Thyroid gland (tissue), 4 donors: ENCODE results near the gene ZNF341. TPM values are rescaled to one million over a fixed set of nuclear protein-coding genes. Genes with fewer than 3 reads are reported as not detected.

Source experiments
- DNase-seq, 2 donors: peaks; one replicate each; pipeline ENCODE4 v3.0.0-alpha.2; 2019
- H3K27ac ChIP-seq, 3 donors: fragments of 200-600 bp; sonication (generic); 1 replicate in 2 of 3; 2 replicates in 1 of 3; pipeline ENCODE4 v1.5.1; 2016 to 2019; ENCODE audit warnings: mild to moderate bottlenecking in 1 of 3, moderate library complexity in 1 of 3
- H3K27me3 ChIP-seq: fragments of 200-600 bp; sonication (generic); one replicate; pipeline ENCODE4 v1.5.1; 2019
- H3K36me3 ChIP-seq, 2 donors: fragments of 200-600 bp; sonication (generic); one replicate each; pipeline ENCODE4 v1.5.1; 2016 to 2019
- H3K4me1 ChIP-seq, 2 donors: fragments of 200-600 bp; sonication (generic); one replicate each; pipeline ENCODE4 v1.5.1; 2017 to 2019
- H3K4me3 ChIP-seq, 3 donors: fragments of 200-600 bp; sonication (generic); replicated peaks in 1 of 3; 1 replicate in 2 of 3; 2 replicates in 1 of 3; pipeline ENCODE4 v1.5.1; 2016; ENCODE audit warnings: mild to moderate bottlenecking in 1 of 3
- H3K9me3 ChIP-seq: fragments of 200-600 bp; sonication (generic); one replicate; pipeline ENCODE4 v1.5.1; 2017
- CTCF ChIP-seq, 6 experiments: fragments of 200-600 bp in 3 of 6; fragments of 450-650 bp in 3 of 6; sonication (generic) in 3 of 6; IDR thresholded peaks; one replicate each; pipeline ENCODE4 v1.5.1; 2016 to 2019; ENCODE audit warnings: antibody characterized with exemption in 6 of 6, mild to moderate bottlenecking in 2 of 6, inconsistent platforms in 1 of 6, moderate library complexity in 1 of 6
- POLR2A ChIP-seq, 2 donors: fragments of 450-650 bp; IDR thresholded peaks; one replicate each; pipeline ENCODE4 v1.6.1; 2017; ENCODE audit warnings: antibody characterized with exemption in 2 of 2, mild to moderate bottlenecking in 2 of 2, moderate library complexity in 1 of 2
- WGBS, 2 donors: methylation state at CpG; one replicate each; pipeline ENCODE4 v1.1.5; 2017; 5-methylcytosine and 5-hydroxymethylcytosine counted together
- intact Hi-C: fragments of 100-400 bp; cut with DNase I; formaldehyde crosslinking; loops from one replicate; pipeline ENCODE4 v1.15.1; 2023
- total RNA-seq, 4 donors: library from RNA; depleted of rRNA; stranded (reverse); fragments of >200 nt; gene quantifications; one replicate each; pipeline ENCODE4 v1.2.3, GENCODE V29; 2016

Gene ZNF341
- total RNA-seq, 4 donors from 2014 or later: 1.1 to 3.5 (median 2.8) TPM

GRCh38 chr20:33719277-33719988 lies 12.4 kb upstream of the ZNF341 start:
- peak overlapping the region; percentile 51 to 64 (median 57) for H3K27ac ChIP-seq
- 50 to 63% methylated on average over 13 of the region's 13 CpGs for WGBS, 2 donors
- H3K4me3 ChIP-seq: peak overlapping the region; percentile 34 to 62 (median 47)
- no peak for DNase-seq
- TF ChIP-seq POLR2A (IDR thresholded peaks at IDR 0.05) (no peak), CTCF (IDR thresholded peaks at IDR 0.05) (no peak)
- H3K4me1 ChIP-seq: peaks cover 11 to 18% of the 10 kb centered on the region in 2 donors
- no peaks in the 10 kb centered on the region for H3K27me3 ChIP-seq
- intact Hi-C loops: no loop called here
- H3K36me3 ChIP-seq: no peaks in the 10 kb centered on the region
- H3K9me3 ChIP-seq: no peaks in the 10 kb centered on the region

GRCh38 chr20:33719989-33720709 lies 11.6 kb upstream of the ZNF341 start, which contains the start of gene PXMP4:
Gene PXMP4 (minus strand): TSS chr20:33720310. CDS start chr20:33720207, 103 bp downstream.
- TF ChIP-seq POLR2A (IDR thresholded peaks at IDR 0.05) (peak in 1 of 2 donors; percentile 67), CTCF (IDR thresholded peaks at IDR 0.05) (no peak)
- Histone ChIP-seq H3K27me3 (no peaks in the 10 kb centered on the region), H3K4me1 (peaks cover 11 to 25% of the 10 kb centered on the region in 2 donors), H3K27ac (peak within 1 kb of the TSS; percentile 51 to 64 (median 57)), H3K4me3 (peak within 1 kb of the TSS; percentile 34 to 62 (median 47)), H3K36me3 (no peaks in the 10 kb centered on the region), H3K9me3 (no peaks in the 10 kb centered on the region)
- intact Hi-C loops: no loop called here
- WGBS, 2 donors: 13 to 17% methylated on average over 15 to 32 of the region's 46 CpGs
- peak; percentile 83 to 85 for DNase-seq

GRCh38 chr20:33721391-33722140 lies 10.2 kb upstream of the ZNF341 start:
- DNase-seq: peak; percentile 50 to 53
- peak overlapping the region in 1 of 3 donors; percentile 8 for H3K27ac ChIP-seq
- no peak overlapping the region for H3K4me3 ChIP-seq
- H3K4me1 ChIP-seq: peaks cover 14 to 39% of the 10 kb centered on the region in 2 donors
- H3K36me3 ChIP-seq: no peaks in the 10 kb centered on the region
- 70 to 72% methylated on average over 11 of the region's 11 CpGs for WGBS, 2 donors
- no peaks in the 10 kb centered on the region for H3K9me3 ChIP-seq
- no peak for TF ChIP-seq POLR2A (IDR thresholded peaks at IDR 0.05)
- TF ChIP-seq CTCF (IDR thresholded peaks at IDR 0.05): no peak
- intact Hi-C loops: no loop called here
- H3K27me3 ChIP-seq: no peaks in the 10 kb centered on the region

- H3K4me1 ChIP-seq: peaks cover 3 to 30% of the 10 kb centered on the region in 2 donors
- 67 to 68% methylated on average over 14 of the region's 14 CpGs for WGBS, 2 donors
- peak; percentile 49 for DNase-seq
- H3K36me3 ChIP-seq: no peaks in the 10 kb centered on the region
- no peaks in the 10 kb centered on the region for H3K9me3 ChIP-seq
- H3K27me3 ChIP-seq: no peaks in the 10 kb centered on the region
- no peak overlapping the region for H3K4me3 ChIP-seq
- TF ChIP-seq POLR2A (IDR thresholded peaks at IDR 0.05): no peak
- TF ChIP-seq CTCF (IDR thresholded peaks at IDR 0.05): peak in 1 of 6 experiments; percentile 29
- intact Hi-C loops: loop anchor here (5.0 kb wide), 1 partner anchor 32 kb away; no protein-coding TSS in a partner anchor
- peak overlapping the region; percentile 53 to 74 (median 55) for H3K27ac ChIP-seq
Observed at GRCh38 chr20:33724439-33725094, 7.2 kb upstream of the ZNF341 start.
